ENCODE results near the gene SLC4A2.

The SLC4A2 gene

GRCh38 chr7:151083071-151083823, 23.9 kb downstream of the SLC4A2 start, which contains the start of gene TMUB1 (continued):
- TF ChIP-seq, protein P1, sequence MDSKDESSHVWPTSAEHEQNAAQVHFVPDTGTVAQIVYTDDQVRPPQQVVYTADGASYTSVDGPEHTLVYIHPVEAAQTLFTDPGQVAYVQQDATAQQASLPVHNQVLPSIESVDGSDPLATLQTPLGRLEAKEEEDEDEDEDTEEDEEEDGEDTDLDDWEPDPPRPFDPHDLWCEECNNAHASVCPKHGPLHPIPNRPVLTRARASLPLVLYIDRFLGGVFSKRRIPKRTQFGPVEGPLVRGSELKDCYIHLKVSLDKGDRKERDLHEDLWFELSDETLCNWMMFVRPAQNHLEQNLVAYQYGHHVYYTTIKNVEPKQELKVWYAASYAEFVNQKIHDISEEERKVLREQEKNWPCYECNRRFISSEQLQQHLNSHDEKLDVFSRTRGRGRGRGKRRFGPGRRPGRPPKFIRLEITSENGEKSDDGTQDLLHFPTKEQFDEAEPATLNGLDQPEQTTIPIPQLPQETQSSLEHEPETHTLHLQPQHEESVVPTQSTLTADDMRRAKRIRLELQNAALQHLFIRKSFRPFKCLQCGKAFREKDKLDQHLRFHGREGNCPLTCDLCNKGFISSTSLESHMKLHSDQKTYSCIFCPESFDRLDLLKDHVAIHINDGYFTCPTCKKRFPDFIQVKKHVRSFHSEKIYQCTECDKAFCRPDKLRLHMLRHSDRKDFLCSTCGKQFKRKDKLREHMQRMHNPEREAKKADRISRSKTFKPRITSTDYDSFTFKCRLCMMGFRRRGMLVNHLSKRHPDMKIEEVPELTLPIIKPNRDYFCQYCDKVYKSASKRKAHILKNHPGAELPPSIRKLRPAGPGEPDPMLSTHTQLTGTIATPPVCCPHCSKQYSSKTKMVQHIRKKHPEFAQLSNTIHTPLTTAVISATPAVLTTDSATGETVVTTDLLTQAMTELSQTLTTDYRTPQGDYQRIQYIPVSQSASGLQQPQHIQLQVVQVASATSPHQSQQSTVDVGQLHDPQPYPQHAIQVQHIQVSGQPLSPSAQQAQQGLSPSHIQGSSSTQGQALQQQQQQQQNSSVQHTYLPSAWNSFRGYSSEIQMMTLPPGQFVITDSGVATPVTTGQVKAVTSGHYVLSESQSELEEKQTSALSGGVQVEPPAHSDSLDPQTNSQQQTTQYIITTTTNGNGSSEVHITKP (tag by site-specific recombination; IDR thresholded peaks at IDR 0.05): peak; percentile 60
- TF ChIP-seq ZBTB17 (tag by site-specific recombination; IDR thresholded peaks at IDR 0.05) (peak; percentile 67; the same call in 1 of the 2 replicates), ZNF366 (tag by site-specific recombination; conservative IDR thresholded peaks at IDR 0.05) (no peak), ZNF776 (tag by site-specific recombination; IDR thresholded peaks at IDR 0.05; ENCODE audit: borderline replicate concordance) (no peak), ZNF398 (tag by site-specific recombination; IDR thresholded peaks at IDR 0.05) (peak; percentile 86), ZNF221 (tag by site-specific recombination; IDR thresholded peaks at IDR 0.05; ENCODE audit: borderline replicate concordance) (no peak), ZBTB48 (tag by site-specific recombination; IDR thresholded peaks at IDR 0.05) (0 out of 2 replicates have a peak, but pooled peaks have one; percentile 85), ZBTB10 (tag by site-specific recombination; IDR thresholded peaks at IDR 0.05) (peak; percentile 53; the same call in 1 of the 2 replicates), ZSCAN23 (tag by site-specific recombination; IDR thresholded peaks at IDR 0.05) (no peak), ZFP41 (tag by site-specific recombination; IDR thresholded peaks at IDR 0.05; ENCODE audit: borderline replicate concordance) (no peak), ZNF223 (tag by site-specific recombination; IDR thresholded peaks at IDR 0.05) (no peak), ZNF514 (tag by site-specific recombination; IDR thresholded peaks at IDR 0.05) (no peak), ZNF23 (tag by site-specific recombination; IDR thresholded peaks at IDR 0.05; ENCODE audit: borderline replicate concordance) (no peak), ZNF654 (tag by site-specific recombination; IDR thresholded peaks at IDR 0.05; ENCODE audit: low read depth) (no peak), ZNF423 (tag by site-specific recombination; IDR thresholded peaks at IDR 0.05) (no peak), SALL2 (tag by site-specific recombination; IDR thresholded peaks at IDR 0.05; ENCODE audit: borderline replicate concordance) (no peak), SP3 (tag by site-specific recombination; IDR thresholded peaks at IDR 0.05) (peak; percentile 95), ZNF585B (tag by site-specific recombination; IDR thresholded peaks at IDR 0.05) (no peak), ZNF274 (IDR thresholded peaks at IDR 0.05; ENCODE audit: low read length) (no peak), ZNF274 (tag by site-specific recombination; IDR thresholded peaks at IDR 0.05; ENCODE audit: borderline replicate concordance) (no peak), ZNF391 (tag by site-specific recombination; IDR thresholded peaks at IDR 0.05; ENCODE audit: borderline replicate concordance, low read depth) (no peak), ZNF561 (tag by site-specific recombination; IDR thresholded peaks at IDR 0.05; ENCODE audit: borderline replicate concordance) (peak; percentile 22; the same call in 1 of the 2 replicates), BCL11A (tag by site-specific recombination; IDR thresholded peaks at IDR 0.05; ENCODE audit: low read depth) (no peak), ZNF416 (tag by site-specific recombination; IDR thresholded peaks at IDR 0.05) (no peak), BCL6B (tag by site-specific recombination; IDR thresholded peaks at IDR 0.05) (no peak), ZNF19 (tag by site-specific recombination; IDR thresholded peaks at IDR 0.05; ENCODE audit: low read depth) (no peak), ZNF571 (tag by site-specific recombination; IDR thresholded peaks at IDR 0.05) (no peak)
- TF ChIP-seq, protein P2, sequence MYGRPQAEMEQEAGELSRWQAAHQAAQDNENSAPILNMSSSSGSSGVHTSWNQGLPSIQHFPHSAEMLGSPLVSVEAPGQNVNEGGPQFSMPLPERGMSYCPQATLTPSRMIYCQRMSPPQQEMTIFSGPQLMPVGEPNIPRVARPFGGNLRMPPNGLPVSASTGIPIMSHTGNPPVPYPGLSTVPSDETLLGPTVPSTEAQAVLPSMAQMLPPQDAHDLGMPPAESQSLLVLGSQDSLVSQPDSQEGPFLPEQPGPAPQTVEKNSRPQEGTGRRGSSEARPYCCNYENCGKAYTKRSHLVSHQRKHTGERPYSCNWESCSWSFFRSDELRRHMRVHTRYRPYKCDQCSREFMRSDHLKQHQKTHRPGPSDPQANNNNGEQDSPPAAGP (tag by site-specific recombination; IDR thresholded peaks at IDR 0.05): no peak
